NCI-H128 (cell line): ENCODE results near the gene PRXL2B.
"Not testable (repeated sequence)": the region's sequence is repeated elsewhere in the genome, so short reads cannot be mapped to it uniquely, and the experiment has no call there.

Experiments used
- DNase-seq: peaks from one replicate; lab custom pipeline; 2025; ENCODE audit not compliant: unreplicated experiment; lab: John Stamatoyannopoulos, UW

PRXL2B gene

DNA sequence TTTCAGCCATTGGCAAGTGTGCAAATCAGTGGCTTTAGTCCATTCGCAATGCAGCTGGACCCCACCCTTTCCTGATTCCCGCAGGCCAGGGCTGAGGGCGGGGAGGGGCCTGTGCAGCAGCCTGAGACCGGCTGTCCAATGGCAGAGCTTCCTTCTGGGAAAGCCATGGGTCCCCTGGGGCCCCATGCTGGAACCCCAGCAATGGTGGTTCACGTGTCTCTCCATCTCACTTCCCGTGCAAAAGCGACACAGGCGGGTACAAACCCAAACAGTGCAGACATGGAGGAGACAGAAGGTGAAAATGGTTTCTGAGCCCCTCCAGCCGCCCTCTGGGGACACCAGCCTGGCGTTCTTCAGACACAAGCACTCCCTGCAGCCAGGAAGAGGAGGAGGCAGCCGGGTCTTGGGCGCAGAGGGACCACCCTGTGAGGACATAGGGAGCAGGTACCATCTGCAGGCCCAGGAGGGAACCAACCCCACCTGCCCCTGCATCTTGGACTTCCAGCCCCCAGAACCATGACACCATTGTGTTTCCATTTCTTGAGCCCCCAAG is 36.2 kb upstream of the PRXL2B start:
- DNase-seq, result not testable (repeated sequence)

DNA sequence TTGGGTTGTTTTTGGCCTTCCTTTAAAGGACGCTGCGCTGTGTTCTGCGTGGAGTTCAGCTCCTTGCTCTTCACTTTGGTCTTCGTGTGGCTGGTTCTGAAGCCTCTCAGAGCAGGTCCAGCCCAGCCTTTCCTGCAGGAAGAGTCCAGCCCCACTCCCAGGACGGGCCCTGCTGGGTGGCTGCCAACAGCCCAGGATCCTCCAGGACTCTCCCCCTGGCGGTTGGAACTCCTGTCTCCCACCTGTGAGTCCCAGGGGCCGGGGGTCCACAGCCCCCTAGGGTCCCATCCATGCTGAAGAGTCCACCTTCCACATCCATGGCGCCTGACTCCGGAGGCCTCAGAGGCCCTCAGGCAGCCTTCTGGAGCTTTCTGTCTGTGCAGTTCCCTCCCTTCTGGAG is 35.0 kb upstream of the PRXL2B start:
- DNase-seq, result not testable (repeated sequence)

DNA sequence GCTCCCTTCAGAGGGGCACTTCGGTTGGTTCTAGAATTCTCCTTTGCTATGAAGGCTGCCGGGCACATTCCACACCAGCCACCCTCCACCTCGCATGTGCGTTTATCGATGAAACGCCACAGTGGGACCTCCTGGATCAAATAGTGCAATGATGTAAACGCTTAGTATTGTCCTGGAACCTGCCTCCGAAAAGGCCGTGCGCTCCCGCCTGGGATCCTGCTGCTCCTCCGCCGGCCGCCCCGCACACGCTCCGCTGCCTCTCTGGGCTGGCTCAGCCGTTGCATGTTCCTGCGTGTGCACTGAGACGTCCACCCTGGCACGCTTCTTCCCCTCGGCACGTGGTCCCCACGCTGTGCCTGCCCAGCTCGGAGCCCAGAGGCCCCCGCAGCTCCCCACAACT is 34.4 kb upstream of the PRXL2B start:
- DNase-seq, result no peak

DNA sequence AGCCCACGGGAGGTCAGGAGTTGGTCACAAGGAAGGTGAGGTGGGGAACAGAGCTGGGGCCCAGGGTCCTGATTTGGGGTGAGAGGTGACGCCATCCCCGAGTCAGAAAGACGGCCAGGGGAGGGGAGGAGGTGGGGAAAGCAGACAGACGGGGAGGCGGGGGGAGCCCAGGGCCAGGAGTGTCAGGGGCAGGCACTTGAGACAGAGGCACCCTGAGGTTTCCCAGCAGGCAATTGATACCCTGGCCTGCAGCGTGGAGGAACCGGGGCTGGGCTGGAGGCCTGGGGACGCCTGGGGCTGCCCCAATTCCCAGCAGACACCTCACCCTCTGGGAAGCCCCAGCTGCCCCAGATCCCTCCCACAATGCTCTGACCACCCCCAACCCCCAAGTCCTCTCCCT is 33.5 kb upstream of the PRXL2B start:
- not testable (repeated sequence) for DNase-seq

DNA sequence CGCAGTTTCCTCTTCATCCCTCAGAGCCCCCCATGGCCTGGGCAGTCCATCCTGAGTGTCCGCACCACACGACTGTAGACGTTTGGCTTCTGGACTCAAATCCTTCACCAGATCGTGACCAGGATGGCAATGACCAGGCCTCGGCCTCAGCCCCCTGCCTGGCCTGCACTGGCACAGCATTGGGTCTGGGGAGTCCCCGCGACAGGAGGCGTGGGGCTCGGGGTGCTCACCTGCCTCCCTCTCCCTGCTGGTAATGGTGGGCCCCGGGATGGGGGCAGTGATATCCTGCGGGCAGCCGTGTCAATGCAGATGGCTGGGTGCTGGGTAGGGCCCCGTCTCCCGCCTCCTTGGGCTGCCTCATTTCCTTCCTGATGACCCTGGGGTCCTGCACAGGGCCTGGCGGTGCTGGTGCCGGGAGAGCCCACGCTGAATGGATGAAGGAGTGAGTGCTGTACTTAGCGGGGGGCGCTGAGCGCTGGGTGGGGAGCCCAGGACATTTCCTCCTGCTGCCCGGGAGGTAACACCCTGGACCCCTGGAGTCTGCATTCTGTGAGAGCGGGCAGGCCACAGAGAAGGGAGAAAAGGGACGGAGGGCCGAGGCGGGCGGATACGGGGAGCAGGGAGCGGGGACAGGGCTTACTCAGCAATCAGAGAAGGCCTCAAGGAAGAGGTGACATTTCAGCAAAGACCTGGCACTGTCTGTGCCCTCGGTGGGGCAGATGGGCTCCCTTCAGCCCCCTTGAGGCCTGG is 32.5 kb upstream of the PRXL2B start:
- DNase-seq, result no peak

- DNase-seq, result no peak
Observed at GRCh38 chr1:2554621-2555387, 31.8 kb upstream of the PRXL2B start.

DNA sequence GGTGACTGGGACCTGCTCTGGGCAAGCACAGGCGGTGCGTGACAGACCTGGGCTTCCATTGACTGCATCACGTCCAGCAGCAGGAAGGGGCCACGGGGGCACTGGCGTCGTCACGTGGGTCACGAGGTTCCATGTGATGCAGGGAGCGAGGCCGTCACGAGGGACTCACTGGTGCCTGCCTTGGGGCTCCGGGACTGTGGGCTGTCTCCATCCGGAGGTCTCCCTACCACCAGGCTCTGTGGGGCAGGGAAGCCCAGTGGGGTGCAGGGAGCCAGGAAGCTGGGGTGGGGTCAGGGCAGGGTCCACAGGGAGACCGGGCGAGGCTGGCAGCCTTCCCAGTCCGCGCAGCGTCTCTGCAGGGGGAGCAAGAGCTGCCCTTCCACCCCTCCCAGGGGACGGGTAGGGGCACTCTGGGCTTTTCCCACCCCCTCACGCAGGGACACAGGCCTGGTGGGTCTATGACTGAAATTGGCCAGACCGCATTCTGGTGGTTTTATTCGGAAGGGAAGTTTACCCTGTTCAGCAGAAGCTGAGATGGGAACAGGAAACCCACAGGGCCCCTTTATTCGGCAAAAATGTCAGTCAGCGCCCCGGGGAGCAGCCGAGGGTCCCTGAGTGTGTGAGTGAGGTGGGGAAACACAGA is 30.8 kb upstream of the PRXL2B start:
- peak; percentile 20 for DNase-seq

- no peak for DNase-seq
Observed at GRCh38 chr1:2556277-2556677, 30.3 kb upstream of the PRXL2B start, which contains the start of gene TNFRSF14. Gene TNFRSF14, plus strand, starts transcription at chr1:2556371. Its CDS starts 294 bp downstream, at chr1:2556665.

DNA sequence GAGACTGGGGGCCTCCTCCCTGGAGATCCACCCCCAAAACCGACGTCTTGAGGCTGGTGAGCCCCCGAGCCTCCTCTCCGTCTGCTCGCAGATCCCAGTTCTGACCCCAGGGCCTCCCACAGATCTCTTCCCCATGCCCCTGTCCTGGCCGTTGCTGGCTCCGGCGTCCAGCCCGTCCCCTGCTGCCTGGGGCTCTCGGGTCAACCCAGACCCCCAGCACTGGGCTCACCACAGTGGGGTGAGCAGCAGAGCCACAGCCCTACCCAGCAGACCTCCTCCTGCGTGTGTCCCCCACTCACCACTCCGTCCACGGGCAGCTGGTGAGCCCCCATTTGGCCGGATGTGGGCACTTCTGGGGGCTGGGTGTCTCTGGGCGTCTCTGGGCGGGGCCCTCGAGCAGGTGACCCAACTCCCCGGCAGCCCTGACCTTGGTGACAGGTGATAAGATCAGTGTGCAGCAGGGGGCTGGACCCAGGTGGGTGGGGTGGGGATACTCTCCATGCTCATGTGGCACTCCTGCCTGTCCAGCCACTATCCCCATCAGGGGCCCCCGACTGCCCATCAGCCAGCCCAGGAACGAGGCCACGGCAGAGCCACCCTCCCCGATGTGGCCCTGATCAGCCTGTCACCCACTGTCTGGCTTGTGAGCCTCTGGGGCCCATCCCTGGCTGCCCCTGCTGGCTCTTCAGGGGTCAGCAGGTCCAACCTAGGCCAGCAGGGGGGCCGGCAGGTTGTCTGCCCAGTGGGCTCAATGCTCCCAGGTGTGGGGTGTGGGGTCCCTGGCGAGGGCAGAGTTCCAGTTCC is 29.7 kb upstream of the PRXL2B start:
- DNase-seq, result no peak

- DNase-seq, result no peak
Observed at GRCh38 chr1:2557482-2558400, 28.8 kb upstream of the PRXL2B start.

GRCh38 chr1:2558420-2558819 is 28.2 kb upstream of the PRXL2B start:
- no peak for DNase-seq

- no peak for DNase-seq
Observed at GRCh38 chr1:2558861-2559260, 27.7 kb upstream of the PRXL2B start.

DNA sequence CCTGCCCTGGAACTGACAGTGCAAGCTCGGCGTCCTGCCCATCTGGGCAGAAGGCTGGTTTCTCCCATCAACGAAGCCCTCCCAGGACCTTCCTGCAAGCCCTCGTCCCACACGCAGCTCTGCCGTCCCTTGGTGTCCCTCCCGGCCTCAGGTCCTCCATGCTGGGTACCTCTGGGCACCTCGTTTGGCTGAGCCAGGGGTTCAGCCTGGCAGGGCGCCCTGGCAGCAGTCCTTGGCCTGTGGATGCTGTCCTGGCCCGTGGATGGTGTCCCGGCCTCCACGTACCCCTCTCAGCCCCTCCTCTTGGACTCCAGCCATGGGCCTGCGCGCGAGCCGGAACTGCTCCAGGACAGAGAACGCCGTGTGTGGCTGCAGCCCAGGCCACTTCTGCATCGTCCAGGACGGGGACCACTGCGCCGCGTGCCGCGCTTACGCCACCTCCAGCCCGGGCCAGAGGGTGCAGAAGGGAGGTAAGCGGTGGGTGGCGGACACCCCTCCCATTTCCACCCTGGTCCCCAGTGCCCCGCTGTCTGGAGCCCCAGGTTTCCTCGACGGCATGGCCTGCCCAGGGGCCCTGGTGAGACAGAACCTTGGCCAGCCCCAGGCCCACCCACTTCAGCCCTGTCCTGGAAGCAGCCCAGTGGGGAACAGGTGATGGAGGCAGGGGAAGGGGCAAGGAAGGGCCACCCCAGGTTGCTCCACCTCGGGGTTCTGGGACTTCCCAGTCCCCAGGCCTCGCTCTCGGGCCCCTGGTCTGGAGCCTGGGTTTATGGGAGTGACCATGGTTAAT is 26.9 kb upstream of the PRXL2B start:
- no peak for DNase-seq

- DNase-seq, result no peak
Observed at GRCh38 chr1:2560299-2561073, 26.1 kb upstream of the PRXL2B start.

DNA sequence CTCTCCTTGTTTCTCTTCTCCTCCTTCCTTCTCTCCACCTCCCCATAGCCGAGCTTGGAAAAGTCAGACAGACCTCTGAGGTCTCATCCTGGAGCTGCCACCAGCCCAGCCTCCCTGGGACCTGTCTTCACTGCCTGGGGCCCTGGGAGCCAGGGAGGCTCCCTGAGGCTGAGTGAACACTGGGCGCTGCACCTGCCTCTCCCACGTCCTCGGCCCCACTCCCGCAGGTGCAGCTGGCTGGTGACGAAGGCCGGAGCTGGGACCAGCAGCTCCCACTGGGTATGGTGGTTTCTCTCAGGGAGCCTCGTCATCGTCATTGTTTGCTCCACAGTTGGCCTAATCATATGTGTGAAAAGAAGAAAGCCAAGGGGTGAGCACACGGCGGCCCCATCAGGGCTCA is 25.1 kb upstream of the PRXL2B start:
- no peak for DNase-seq

DNA sequence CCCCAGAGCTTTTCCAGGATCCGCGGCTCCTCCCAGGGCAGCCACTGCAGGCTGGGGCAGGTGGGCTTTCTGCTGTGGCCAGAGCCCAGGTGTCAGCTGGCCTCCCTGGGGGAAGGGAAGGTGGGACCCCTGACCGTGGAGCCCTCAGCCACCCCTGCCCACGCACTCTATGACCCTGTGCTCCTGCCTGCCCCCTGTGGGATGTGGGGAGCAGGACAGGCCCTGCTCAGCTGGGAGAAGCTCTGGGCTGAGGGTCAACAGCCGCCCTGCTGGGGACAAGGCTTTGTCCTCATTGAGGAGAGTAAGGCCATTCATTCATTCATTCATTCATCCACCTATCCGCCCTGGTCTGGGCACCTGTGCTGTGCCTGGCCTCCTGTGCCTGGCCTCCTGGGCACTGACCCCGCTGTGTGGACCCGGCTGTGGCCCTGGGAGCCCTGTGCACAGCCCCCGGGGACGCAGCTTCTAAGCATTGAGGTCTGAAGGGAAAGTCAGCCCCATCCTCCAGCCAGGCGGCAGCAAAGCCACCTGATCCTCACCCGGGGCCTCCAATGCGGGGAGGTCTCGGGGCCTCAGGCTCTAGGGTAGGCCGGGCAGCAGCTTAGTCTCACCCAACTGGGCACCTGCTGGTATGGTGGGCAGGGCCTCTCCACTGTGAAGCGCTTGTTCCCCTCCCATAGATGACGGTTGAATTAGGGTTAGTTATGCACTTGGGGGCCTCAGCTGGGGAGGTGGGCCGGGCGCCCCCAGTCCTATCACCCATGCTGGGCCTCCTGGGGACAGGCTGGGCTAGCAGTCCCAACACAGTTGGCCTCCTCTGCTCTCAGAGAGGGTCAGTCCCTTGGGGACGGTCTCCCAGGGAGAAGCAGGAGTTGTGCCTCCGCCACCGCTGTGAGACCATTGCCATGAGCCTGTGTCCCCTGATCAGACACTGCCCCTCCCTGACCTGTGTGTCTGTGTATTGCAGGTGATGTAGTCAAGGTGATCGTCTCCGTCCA is 24.4 kb upstream of the PRXL2B start:
- DNase-seq, result no peak

DNA sequence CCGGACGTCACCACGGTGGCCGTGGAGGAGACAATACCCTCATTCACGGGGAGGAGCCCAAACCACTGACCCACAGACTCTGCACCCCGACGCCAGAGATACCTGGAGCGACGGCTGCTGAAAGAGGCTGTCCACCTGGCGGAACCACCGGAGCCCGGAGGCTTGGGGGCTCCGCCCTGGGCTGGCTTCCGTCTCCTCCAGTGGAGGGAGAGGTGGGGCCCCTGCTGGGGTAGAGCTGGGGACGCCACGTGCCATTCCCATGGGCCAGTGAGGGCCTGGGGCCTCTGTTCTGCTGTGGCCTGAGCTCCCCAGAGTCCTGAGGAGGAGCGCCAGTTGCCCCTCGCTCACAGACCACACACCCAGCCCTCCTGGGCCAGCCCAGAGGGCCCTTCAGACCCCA is 23.4 kb upstream of the PRXL2B start:
- no peak for DNase-seq
